ENCODE results near the gene CTSC. TPM values are rescaled to one million over a fixed set of nuclear protein-coding genes. Genes with fewer than 3 reads are reported as not detected.

The CTSC gene
- total RNA-seq, 1 donor from 2014 or later, result 445 TPM

DNA sequence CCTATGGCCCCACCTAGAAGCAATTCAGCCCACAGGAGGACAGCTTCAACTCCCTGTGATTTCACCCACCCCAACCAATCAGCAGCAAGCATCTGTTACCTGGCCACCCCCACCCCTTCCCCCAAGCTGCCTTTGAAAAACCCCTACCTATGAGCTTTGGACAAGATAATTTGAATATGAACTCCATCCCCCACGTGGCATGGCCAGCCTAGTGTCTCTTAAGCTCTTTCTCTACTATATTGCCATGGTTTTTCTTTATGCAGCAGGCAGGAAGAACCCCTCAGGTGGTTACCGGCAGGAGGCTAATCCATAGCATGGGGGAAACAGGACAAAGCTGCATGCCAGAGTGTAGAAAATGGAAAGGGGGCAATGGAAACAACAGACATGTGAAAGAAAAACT is 29.0 kb downstream of the CTSC start:
- Histone ChIP-seq H3K27me3 (ENCODE audit: low read depth) (no peaks in the 10 kb centered on the region), H3K36me3 (peaks cover 31% of the 10 kb centered on the region), H3K4me1 (no peaks in the 10 kb centered on the region), H3K27ac (no peak overlapping the region), H3K4me3 (no peak overlapping the region), H3K9me3 (no peaks in the 10 kb centered on the region)
- intact Hi-C loops (cut with DNase I), result no loop called here
- TF ChIP-seq, protein P1, sequence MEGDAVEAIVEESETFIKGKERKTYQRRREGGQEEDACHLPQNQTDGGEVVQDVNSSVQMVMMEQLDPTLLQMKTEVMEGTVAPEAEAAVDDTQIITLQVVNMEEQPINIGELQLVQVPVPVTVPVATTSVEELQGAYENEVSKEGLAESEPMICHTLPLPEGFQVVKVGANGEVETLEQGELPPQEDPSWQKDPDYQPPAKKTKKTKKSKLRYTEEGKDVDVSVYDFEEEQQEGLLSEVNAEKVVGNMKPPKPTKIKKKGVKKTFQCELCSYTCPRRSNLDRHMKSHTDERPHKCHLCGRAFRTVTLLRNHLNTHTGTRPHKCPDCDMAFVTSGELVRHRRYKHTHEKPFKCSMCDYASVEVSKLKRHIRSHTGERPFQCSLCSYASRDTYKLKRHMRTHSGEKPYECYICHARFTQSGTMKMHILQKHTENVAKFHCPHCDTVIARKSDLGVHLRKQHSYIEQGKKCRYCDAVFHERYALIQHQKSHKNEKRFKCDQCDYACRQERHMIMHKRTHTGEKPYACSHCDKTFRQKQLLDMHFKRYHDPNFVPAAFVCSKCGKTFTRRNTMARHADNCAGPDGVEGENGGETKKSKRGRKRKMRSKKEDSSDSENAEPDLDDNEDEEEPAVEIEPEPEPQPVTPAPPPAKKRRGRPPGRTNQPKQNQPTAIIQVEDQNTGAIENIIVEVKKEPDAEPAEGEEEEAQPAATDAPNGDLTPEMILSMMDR (IDR thresholded peaks at IDR 0.05), result no peak
- ATAC-seq (no peak), DNase-seq (no peak)

DNA sequence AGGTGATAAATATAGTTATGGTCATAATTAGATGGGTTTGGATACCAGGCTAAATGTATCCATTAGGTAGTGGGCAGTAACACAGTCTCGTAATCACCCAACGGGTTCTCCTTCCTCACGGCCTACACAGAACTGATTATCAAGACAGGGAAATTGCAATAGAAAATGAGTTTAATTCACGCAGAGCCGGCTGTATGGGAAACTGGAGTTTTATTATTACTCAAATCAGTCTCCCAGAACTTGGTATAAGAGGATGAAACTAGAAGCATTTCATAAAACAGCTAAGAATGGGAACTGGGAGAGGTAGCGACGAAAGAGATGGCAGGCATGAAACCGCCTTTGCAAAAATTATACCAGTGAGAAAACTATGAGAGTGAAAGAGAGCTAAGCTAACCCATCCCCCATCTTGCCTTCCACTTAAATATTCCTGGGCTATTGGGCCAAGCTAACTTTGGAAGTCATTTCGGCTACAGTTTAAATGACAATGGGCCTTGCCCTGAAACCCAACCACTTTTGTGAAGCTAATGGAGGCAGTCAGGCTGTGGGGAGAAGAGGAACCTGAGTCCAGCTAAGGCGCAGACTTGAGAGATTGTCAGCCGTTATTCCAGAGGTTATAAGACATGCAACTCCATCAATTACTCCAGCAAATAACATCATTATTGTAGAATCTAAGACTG is 29.6 kb downstream of the CTSC start:
- no peak for ATAC-seq
- H3K36me3 ChIP-seq, result peaks cover 31% of the 10 kb centered on the region
- no peaks in the 10 kb centered on the region for H3K4me1 ChIP-seq
- DNase-seq, result no peak
- H3K4me3 ChIP-seq, result no peak overlapping the region
- TF ChIP-seq, protein P1 (IDR thresholded peaks at IDR 0.05), result no peak
- H3K27me3 ChIP-seq (ENCODE audit: low read depth), result no peaks in the 10 kb centered on the region
- intact Hi-C loops (cut with DNase I), result no loop called here
- no peak overlapping the region for H3K27ac ChIP-seq
- H3K9me3 ChIP-seq, result no peaks in the 10 kb centered on the region

DNA sequence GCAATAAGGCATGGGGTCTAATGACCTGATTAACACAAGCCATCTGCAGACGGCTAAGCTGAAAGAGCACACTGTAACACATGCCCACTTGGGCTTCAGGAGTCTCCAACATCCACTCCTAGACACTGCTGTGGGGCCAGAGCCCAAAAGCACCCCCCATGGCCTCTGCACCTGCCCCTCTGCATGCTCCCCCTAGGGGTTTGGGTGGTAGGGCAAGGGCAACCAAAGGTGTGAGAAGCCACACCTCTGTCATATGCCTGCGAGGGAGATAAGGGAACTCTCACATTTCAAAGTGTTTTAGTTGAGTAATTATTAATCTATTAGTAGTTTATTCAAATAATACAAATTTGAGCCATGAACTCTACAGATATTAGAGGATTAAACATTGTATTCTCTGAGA is 30.8 kb downstream of the CTSC start:
- H3K4me1 ChIP-seq, result no peaks in the 10 kb centered on the region
- no peaks in the 10 kb centered on the region for H3K9me3 ChIP-seq
- no peak overlapping the region for H3K27ac ChIP-seq
- H3K27me3 ChIP-seq (ENCODE audit: low read depth), result no peaks in the 10 kb centered on the region
- intact Hi-C loops (cut with DNase I), result no loop called here
- peaks cover 28% of the 10 kb centered on the region for H3K36me3 ChIP-seq
- ATAC-seq (no peak), DNase-seq (no peak)
- TF ChIP-seq, protein P1 (IDR thresholded peaks at IDR 0.05), result no peak
- no peak overlapping the region for H3K4me3 ChIP-seq

DNA sequence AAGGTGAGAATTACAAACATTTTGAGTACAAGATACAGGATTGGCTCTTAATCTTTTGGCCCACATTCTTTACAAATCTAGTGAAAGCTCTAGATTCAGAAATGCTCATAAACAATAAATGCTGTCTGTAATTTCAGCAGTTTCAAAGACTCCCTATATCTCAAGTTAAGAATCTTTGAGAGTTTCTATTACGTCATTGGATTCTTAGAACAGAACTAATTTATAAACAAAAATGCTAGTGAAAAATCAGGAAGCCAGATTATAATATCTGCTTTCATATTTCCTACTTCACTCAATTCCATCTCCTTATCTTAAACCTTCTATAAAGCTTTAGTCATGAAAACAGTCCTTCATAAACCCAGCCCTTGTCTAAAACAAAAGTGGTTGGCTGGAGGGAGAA is 32.1 kb downstream of the CTSC start:
- no peaks in the 10 kb centered on the region for H3K27me3 ChIP-seq (ENCODE audit: low read depth)
- peaks cover 19% of the 10 kb centered on the region for H3K36me3 ChIP-seq
- TF ChIP-seq, protein P1 (IDR thresholded peaks at IDR 0.05), result no peak
- ATAC-seq (no peak), DNase-seq (no peak)
- intact Hi-C loops (cut with DNase I), result no loop called here
- no peaks in the 10 kb centered on the region for H3K4me1 ChIP-seq
- no peaks in the 10 kb centered on the region for H3K9me3 ChIP-seq
- H3K4me3 ChIP-seq, result no peak overlapping the region
- H3K27ac ChIP-seq, result no peak overlapping the region

DNA sequence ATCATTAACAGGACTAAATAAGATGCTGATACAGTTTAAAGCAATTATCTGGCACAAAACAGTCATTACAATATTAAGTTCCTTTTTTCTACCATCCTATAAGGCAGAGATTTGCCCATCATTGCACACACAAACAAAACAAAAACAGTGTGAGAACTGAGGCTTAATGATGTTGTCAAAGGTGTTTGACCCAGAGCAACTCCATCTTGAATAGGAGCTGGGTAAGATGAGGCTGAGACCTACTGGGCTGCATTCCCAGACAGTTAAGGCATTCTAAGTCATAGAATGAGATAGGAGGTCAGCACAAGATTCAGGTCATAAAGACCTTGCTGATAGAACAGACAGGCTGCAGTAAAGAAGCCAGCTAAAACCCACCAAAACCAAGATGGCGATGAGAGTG is 33.2 kb downstream of the CTSC start:
- Histone ChIP-seq H3K4me3 (no peak overlapping the region), H3K27me3 (ENCODE audit: low read depth) (no peaks in the 10 kb centered on the region), H3K9me3 (no peaks in the 10 kb centered on the region), H3K4me1 (no peaks in the 10 kb centered on the region), H3K36me3 (peaks cover 19% of the 10 kb centered on the region), H3K27ac (no peak overlapping the region)
- intact Hi-C loops (cut with DNase I), result no loop called here
- DNase-seq, result no peak
- TF ChIP-seq, protein P1 (IDR thresholded peaks at IDR 0.05), result no peak
- ATAC-seq, result no peak

Data from lower lobe of right lung (tissue), 2 donors.